A549 treated with ZK216348 at 1 μM for 4 hours (cell line): Measurements from ENCODE around the gene SELENOK. TPM values are rescaled to one million over a fixed set of nuclear protein-coding genes. Genes with fewer than 3 reads are reported as not detected.

Experiments
- total RNA-seq: library from RNA; stranded (reverse); fragments of 200-300 nt; extraction: Qiagen RNA extraction; gene quantifications from 5 replicates; pipeline ENCODE4 v1.2.3, GENCODE V29; 2022; ENCODE audit warnings: low read depth

Gene SELENOK
- total RNA-seq = 16.3 to 39.3 TPM (median 20.6 TPM) in 5 replicates

GRCh38 chr3:53891497-53892285 is at the start of gene SELENOK:
Gene SELENOK, minus strand, starts transcription at chr3:53891859.

DNA sequence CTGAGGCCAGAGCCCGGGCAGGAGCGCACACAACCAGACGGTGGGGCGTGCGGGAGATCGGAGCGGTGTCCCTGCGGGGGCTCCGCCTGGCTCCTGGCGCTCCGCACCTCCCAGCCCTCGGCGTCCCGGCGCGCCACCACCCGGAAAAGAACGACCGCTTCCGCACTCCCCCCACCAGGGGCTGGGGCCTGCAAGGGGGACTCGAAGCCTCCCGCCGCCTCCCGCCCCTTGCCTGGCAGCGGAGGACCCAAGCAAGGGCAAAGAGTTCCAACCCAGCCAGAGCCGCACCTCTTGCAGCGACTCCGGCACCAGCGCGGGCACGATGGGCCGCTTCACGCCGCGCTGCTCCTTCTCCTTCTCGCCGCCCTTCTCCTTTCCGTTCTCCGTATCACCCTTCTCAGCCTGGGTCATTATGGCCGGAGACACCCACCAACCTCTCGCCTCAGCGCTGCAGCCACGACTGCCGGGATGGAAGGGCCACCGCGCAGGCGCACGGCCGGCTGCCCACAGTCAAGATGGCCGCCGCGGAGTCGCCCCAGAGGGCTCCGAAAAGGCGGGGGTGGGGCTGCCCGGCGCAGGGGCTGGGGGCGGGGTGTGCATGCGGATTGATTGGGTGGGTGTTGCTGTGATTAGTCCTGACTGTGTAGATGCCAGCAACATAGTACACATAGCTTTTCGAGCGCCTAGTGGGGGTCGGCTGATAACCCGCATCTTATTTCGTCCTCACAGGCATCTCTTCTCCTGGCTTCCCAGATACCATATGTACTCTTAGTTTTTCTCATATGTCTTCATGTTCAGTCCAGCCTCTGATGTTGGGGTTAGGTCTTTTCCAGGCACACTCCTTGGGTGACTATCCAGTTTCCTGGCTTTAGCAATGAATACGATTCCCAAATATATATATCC is 9.7 kb downstream of the SELENOK start, which contains the start of gene ACTR8:
TSS of gene ACTR8 (minus strand) at position 462 of the 903 bp plus-strand sequence. CDS start at position 411, 51 bp downstream.

DNA sequence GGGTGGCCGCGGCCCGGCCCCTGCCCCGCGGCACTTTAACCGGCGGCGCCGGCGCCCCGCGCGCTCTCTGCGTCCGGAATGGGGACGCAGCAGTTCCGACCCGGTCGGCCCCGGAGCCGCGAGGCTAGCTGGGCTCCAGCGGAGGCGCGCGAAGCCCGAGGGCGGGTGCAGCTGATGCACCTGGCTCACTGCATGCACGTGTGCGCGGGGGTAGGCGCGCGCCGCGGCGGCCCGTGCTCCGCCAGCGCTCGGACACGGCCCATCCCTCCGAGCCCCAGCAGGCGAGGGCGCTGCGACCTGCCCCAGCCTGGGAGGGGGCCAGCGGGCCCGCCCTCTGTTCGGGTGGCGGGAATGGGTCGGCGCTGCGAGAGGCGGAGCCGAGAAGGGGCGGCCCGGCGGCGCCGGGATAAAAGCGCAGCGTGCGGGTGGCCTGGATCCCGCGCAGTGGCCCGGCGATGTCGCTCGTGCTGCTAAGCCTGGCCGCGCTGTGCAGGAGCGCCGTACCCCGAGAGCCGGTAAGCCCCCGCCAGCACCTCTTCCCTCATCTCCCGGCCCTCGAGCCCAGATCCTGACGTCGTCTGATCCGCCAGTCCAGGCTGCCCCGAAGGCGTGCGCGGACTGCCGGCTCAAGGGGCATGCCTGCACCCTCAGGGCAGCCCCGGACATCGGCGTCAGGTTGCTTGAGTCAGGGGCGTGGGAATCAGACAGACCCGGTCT is 45.4 kb downstream of the SELENOK start, which contains the start of the genes CHDH and IL17RB:
TSS of gene CHDH (minus strand) at position 286 of the 717 bp plus-strand sequence. CDS start 22,411 bp downstream, outside the sequence.
TSS of gene IL17RB (plus strand) at position 435 of the 717 bp plus-strand sequence. CDS start at position 456, 21 bp downstream.

Other genes with a start within 250 kb of the SELENOK start
- 1.4 to 3.0 TPM (median 2.3 TPM) in 5 replicates for gene CHDH, start 45.4 kb downstream of the SELENOK start, total RNA-seq
- 0.48 to 1.2 TPM (median 0.87 TPM) in 5 replicates for gene IL17RB, start 45.3 kb downstream of the SELENOK start, total RNA-seq
- 14.5 to 17.8 TPM (median 15.9 TPM) in 5 replicates for gene ACTR8, start 9.7 kb downstream of the SELENOK start, total RNA-seq
- 0.04 to 0.29 TPM (median 0.07 TPM) in 3 of 5 replicates, not detected in the others for gene CACNA2D3, start 230.7 kb upstream of the SELENOK start, total RNA-seq